ENCODE measurements around the gene ABCA13.

DNA sequence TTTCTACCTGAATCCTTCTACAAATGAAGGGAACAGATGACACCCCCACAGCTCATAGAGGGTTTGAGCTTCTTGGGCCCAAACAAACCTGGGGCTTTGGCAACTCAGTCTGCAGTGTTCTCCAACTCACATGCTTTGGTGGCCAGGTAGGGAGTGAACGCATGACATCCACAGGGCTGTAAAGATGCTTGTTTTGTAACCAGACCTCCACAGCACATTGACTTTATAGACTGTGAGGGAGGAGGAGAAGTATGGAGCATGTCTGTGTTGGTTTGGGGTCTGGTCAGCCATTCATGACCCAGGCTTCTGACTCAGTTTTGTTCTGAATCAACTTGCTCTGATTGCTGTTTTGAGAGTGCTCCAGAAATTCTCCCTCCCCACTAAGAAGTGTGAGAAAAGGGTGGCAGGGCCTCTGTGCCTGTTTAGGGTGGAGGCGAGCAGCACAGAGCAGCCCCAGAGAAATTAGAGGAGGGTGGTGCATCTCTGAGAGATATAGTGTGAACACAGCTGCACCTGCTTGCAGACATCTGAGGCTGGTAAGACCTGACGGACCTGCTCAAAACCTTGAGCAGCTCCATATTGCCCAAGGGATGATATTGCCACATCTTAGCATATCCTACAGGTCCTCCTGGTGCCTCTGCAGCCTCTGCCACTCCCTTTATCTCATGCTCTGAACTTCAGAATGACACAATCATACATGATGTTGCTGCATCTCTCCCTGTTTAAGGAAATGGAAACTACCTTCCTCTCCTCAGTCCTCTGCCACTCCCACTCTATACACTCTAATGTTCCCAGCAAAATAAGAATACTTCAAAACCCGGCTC, 287.7 kb downstream of the ABCA13 start:
- TF ChIP-seq POLR2A (IDR thresholded peaks at IDR 0.05) (no peak), POLR2AphosphoS5 (IDR thresholded peaks at IDR 0.05) (no peak)
- TF ChIP-seq, protein P1, sequence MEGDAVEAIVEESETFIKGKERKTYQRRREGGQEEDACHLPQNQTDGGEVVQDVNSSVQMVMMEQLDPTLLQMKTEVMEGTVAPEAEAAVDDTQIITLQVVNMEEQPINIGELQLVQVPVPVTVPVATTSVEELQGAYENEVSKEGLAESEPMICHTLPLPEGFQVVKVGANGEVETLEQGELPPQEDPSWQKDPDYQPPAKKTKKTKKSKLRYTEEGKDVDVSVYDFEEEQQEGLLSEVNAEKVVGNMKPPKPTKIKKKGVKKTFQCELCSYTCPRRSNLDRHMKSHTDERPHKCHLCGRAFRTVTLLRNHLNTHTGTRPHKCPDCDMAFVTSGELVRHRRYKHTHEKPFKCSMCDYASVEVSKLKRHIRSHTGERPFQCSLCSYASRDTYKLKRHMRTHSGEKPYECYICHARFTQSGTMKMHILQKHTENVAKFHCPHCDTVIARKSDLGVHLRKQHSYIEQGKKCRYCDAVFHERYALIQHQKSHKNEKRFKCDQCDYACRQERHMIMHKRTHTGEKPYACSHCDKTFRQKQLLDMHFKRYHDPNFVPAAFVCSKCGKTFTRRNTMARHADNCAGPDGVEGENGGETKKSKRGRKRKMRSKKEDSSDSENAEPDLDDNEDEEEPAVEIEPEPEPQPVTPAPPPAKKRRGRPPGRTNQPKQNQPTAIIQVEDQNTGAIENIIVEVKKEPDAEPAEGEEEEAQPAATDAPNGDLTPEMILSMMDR (IDR thresholded peaks at IDR 0.05) = no peak

All from gastroesophageal sphincter (tissue), 3 donors.